HK-2 (cell line): ENCODE measurements around the gene CELSR3.

Source experiments
- DNase-seq: peaks from one replicate; pipeline ENCODE4 v3.0.0-alpha.2; 2018; ENCODE audit not compliant: unreplicated experiment

The CELSR3 gene

GRCh38 chr3:48633256-48633655 lies 29.4 kb downstream of the CELSR3 start:
- no peak for DNase-seq

- DNase-seq = no peak
These were observed 30.9 kb downstream of the CELSR3 start for GRCh38 chr3:48631516-48632448.

GRCh38 chr3:48630833-48631232 lies 31.9 kb downstream of the CELSR3 start:
- no peak for DNase-seq

- no peak for DNase-seq
These were observed 32.3 kb downstream of the CELSR3 start for GRCh38 chr3:48630407-48630806.

- no peak for DNase-seq
These were observed 32.8 kb downstream of the CELSR3 start for GRCh38 chr3:48629894-48630293.

- DNase-seq = no peak
These were observed 34.2 kb downstream of the CELSR3 start for GRCh38 chr3:48628277-48629017.

GRCh38 chr3:48625600-48625999 lies 37.1 kb downstream of the CELSR3 start:
- no peak for DNase-seq

GRCh38 chr3:48624767-48625166 lies 37.9 kb downstream of the CELSR3 start:
- no peak for DNase-seq

GRCh38 chr3:48623851-48624547 lies 38.7 kb downstream of the CELSR3 start:
- DNase-seq = no peak

- DNase-seq = no peak
These were observed 41.2 kb downstream of the CELSR3 start, which contains the start of gene TMEM89 for GRCh38 chr3:48621461-48621869. TSS of gene TMEM89 (minus strand) at chr3:48621769. CDS start at chr3:48621756, 13 bp downstream.

- DNase-seq = no peak
These were observed 42.9 kb downstream of the CELSR3 start for GRCh38 chr3:48619541-48620524.

GRCh38 chr3:48617559-48617958 lies 45.1 kb downstream of the CELSR3 start:
- no peak for DNase-seq

- no peak for DNase-seq
These were observed 48.6 kb downstream of the CELSR3 start for GRCh38 chr3:48614044-48614443.

GRCh38 chr3:48612309-48612708 lies 50.4 kb downstream of the CELSR3 start:
- no peak for DNase-seq

- peak; percentile 87 for DNase-seq
These were observed 53.3 kb downstream of the CELSR3 start, which contains the start of gene UQCRC1 for GRCh38 chr3:48609088-48610005. TSS of gene UQCRC1 (minus strand) at chr3:48609646. CDS start at chr3:48609620, 26 bp downstream.

- DNase-seq = no peak
These were observed 55.2 kb downstream of the CELSR3 start for GRCh38 chr3:48607519-48607918.

- DNase-seq = no peak
These were observed 61.1 kb downstream of the CELSR3 start for GRCh38 chr3:48601622-48601994.

- DNase-seq = no peak
These were observed 61.7 kb downstream of the CELSR3 start for GRCh38 chr3:48600711-48601621.
